Nephron (organoid): ENCODE data around the gene AAMP.

Experiments used
- H3K27ac Mint-ChIP-seq, 3 experiments: 2 replicates each; pipeline ENCODE4 v1.8.0; 2020; ENCODE audit warnings: mixed read lengths in 3 of 3, mild to moderate bottlenecking in 2 of 3, moderate library complexity in 1 of 3
- H3K27me3 Mint-ChIP-seq: 2 replicates; pipeline ENCODE4 v1.8.0; 2021; ENCODE audit warnings: low read depth, mild to moderate bottlenecking, moderate library complexity, mixed read lengths
- H3K36me3 Mint-ChIP-seq: 2 replicates; pipeline ENCODE4 v1.8.0; 2020; ENCODE audit warnings: low read depth, mixed read lengths
- H3K4me1 Mint-ChIP-seq: 2 replicates; pipeline ENCODE4 v1.8.0; 2020; ENCODE audit warnings: mixed read lengths
- H3K4me3 Mint-ChIP-seq, 3 experiments: 2 replicates each; pipeline ENCODE4 v1.8.0; 2020; ENCODE audit warnings: mild to moderate bottlenecking in 3 of 3, mixed read lengths in 3 of 3, moderate library complexity in 2 of 3
- H3K9me3 Mint-ChIP-seq: 2 replicates; pipeline ENCODE4 v1.8.0; 2020; ENCODE audit warnings: mixed read lengths
- CTCF ChIP-seq, 3 experiments: fragments of 200-600 bp; sonication (generic); IDR thresholded peaks; one replicate each; pipeline ENCODE4 v1.5.0; 2021; ENCODE audit warnings: antibody characterized with exemption in 3 of 3; ENCODE audit not compliant: unreplicated experiment in 3 of 3

The AAMP gene

GRCh38 chr2:218256612-218257350 is 13.2 kb downstream of the AAMP start:
- Mint-ChIP-seq H3K27ac (peak overlapping the region in 1 of 3 experiments; percentile 38), H3K9me3 (no peaks in the 10 kb centered on the region), H3K4me1 (peaks cover 37% of the 10 kb centered on the region)

DNA sequence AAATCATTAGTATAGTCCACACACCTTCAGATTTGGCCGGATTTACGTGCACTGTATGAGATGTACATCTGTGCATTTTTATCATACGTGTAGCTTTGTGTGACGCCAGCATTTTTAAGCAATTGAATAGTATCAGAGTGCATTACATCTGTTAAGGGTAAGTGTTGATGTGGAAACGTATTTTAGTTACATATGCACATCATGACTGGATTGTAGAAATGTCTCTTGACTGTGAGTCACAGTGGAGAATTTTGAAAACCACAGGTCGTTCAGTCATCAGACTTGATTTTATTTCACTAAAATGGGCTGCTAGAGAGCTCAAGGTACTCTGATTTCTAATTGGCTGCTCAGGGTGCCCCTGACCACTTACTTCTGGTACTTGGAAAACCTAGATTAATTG is 14.5 kb downstream of the AAMP start:
- no peak for TF ChIP-seq CTCF (IDR thresholded peaks at IDR 0.05; ENCODE audit: unreplicated experiment in 3 of 3)
- Mint-ChIP-seq H3K4me1 (peaks cover 25% of the 10 kb centered on the region), H3K36me3 (peaks cover 46% of the 10 kb centered on the region), H3K27ac (no peak overlapping the region), H3K27me3 (no peaks in the 10 kb centered on the region), H3K4me3 (no peak overlapping the region), H3K9me3 (no peaks in the 10 kb centered on the region)

More at GRCh38 chr2:218256612-218257350, 13.2 kb downstream of the AAMP start:
- no peak for TF ChIP-seq CTCF (IDR thresholded peaks at IDR 0.05; ENCODE audit: unreplicated experiment in 3 of 3)
- no peak overlapping the region for H3K4me3 Mint-ChIP-seq
- peaks cover 34% of the 10 kb centered on the region for H3K36me3 Mint-ChIP-seq
- H3K27me3 Mint-ChIP-seq, result no peaks in the 10 kb centered on the region

GRCh38 chr2:218253232-218253625 is 16.7 kb downstream of the AAMP start:
- no peak for TF ChIP-seq CTCF (IDR thresholded peaks at IDR 0.05; ENCODE audit: unreplicated experiment in 3 of 3)
- Mint-ChIP-seq H3K36me3 (peaks cover 64% of the 10 kb centered on the region), H3K27ac (peak overlapping the region in 1 of 3 experiments; percentile 15), H3K4me1 (peaks cover 7% of the 10 kb centered on the region), H3K4me3 (no peak overlapping the region), H3K9me3 (no peaks in the 10 kb centered on the region), H3K27me3 (no peaks in the 10 kb centered on the region)

GRCh38 chr2:218252509-218253231 is 17.3 kb downstream of the AAMP start:
- H3K4me1 Mint-ChIP-seq, result peaks cover 7% of the 10 kb centered on the region
- H3K27me3 Mint-ChIP-seq, result no peaks in the 10 kb centered on the region
- H3K36me3 Mint-ChIP-seq, result peaks cover 69% of the 10 kb centered on the region
- no peak overlapping the region for H3K4me3 Mint-ChIP-seq
- H3K9me3 Mint-ChIP-seq, result no peaks in the 10 kb centered on the region
- peak overlapping the region in 1 of 3 experiments; percentile 15 for H3K27ac Mint-ChIP-seq
- TF ChIP-seq CTCF (IDR thresholded peaks at IDR 0.05; ENCODE audit: unreplicated experiment in 3 of 3), result no peak

DNA sequence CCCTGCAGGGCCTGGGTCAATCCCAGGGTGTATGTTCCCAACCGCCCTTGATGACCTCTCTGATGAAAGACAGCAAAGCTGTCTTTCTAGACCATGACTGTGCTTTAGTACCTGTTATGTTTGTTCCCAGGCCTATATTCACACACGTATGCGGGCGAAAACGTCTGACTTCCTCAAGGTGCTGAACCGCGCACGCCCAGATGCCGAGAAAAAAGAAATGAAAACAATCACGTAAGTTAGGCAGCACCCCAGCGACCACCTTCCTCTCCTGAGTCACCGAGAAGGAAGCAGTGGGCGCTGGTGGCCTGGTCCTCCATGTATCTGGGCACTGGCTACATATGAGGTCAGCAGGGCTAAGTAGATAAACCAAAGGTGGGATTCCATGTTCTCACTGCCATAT is 20.2 kb downstream of the AAMP start:
- TF ChIP-seq CTCF (IDR thresholded peaks at IDR 0.05; ENCODE audit: unreplicated experiment in 3 of 3), result no peak
- no peak overlapping the region for H3K27ac Mint-ChIP-seq
- H3K9me3 Mint-ChIP-seq, result no peaks in the 10 kb centered on the region
- no peaks in the 10 kb centered on the region for H3K27me3 Mint-ChIP-seq
- H3K36me3 Mint-ChIP-seq, result peaks cover 74% of the 10 kb centered on the region
- H3K4me1 Mint-ChIP-seq, result peaks cover 7% of the 10 kb centered on the region
- no peak overlapping the region for H3K4me3 Mint-ChIP-seq
